GM23248 (cell line): ENCODE results near the gene TMEM107. TPM values are rescaled to one million over a fixed set of nuclear protein-coding genes. Genes with fewer than 3 reads are reported as not detected.

Experiments used
- DNase-seq: peaks from one replicate; pipeline ENCODE4 v3.0.0-alpha.2; 2015
- H2AFZ ChIP-seq: fragments of 200-600 bp; sonication (generic); 2 replicates; pipeline ENCODE4 v1.6.1; 2016; ENCODE audit warnings: antibody characterized with exemption
- H3F3A ChIP-seq: fragments of 200-600 bp; sonication (generic); 2 replicates; pipeline ENCODE4 v1.6.1; 2016; ENCODE audit warnings: mild to moderate bottlenecking, antibody characterized with exemption, mixed run types; ENCODE audit not compliant: insufficient read depth
- H3K27ac ChIP-seq: fragments of 200-600 bp; sonication (generic); 2 replicates; pipeline ENCODE4 v1.5.1; 2016; ENCODE audit warnings: mild to moderate bottlenecking
- H3K27me3 ChIP-seq: fragments of 200-600 bp; sonication (generic); replicated peaks from 2 replicates; pipeline ENCODE4 v1.6.1; 2016; ENCODE audit warnings: mild to moderate bottlenecking; ENCODE audit not compliant: insufficient read depth
- H3K36me3 ChIP-seq: fragments of 200-600 bp; sonication (generic); 2 replicates; pipeline ENCODE4 v1.6.1; 2016; ENCODE audit warnings: low read depth, mild to moderate bottlenecking
- H3K4me1 ChIP-seq: fragments of 200-600 bp; sonication (generic); 2 replicates; pipeline ENCODE4 v1.6.1; 2016; ENCODE audit warnings: mild to moderate bottlenecking; ENCODE audit not compliant: insufficient read depth
- H3K4me2 ChIP-seq: fragments of 200-600 bp; sonication (generic); one replicate; pipeline ENCODE4 v1.6.1; 2016; ENCODE audit warnings: mild to moderate bottlenecking; ENCODE audit not compliant: unreplicated experiment
- H3K4me3 ChIP-seq: fragments of 200-600 bp; sonication (generic); 2 replicates; pipeline ENCODE4 v1.5.1; 2016; ENCODE audit warnings: mild to moderate bottlenecking
- H3K79me2 ChIP-seq: fragments of 200-600 bp; sonication (generic); 2 replicates; pipeline ENCODE4 v1.6.1; 2016; ENCODE audit warnings: mild to moderate bottlenecking; ENCODE audit not compliant: insufficient read depth
- H3K9ac ChIP-seq: fragments of 200-600 bp; sonication (generic); 2 replicates; pipeline ENCODE4 v1.6.1; 2016; ENCODE audit warnings: mild to moderate bottlenecking
- H3K9me2 ChIP-seq: fragments of 200-600 bp; sonication (generic); 2 replicates; pipeline ENCODE4 v1.6.1; 2016; ENCODE audit warnings: mixed run types, mild to moderate bottlenecking, moderate library complexity; ENCODE audit not compliant: insufficient read depth
- H3K9me3 ChIP-seq: fragments of 200-600 bp; sonication (generic); one replicate; pipeline ENCODE4 v1.6.1; 2017; ENCODE audit warnings: low read depth
- H4K20me1 ChIP-seq: fragments of 200-600 bp; sonication (generic); 2 replicates; pipeline ENCODE4 v1.6.0; 2016; ENCODE audit not compliant: insufficient read depth
- EZH2 ChIP-seq: fragments of 200-600 bp; sonication (generic); IDR thresholded peaks from 2 replicates; pipeline ENCODE4 v1.6.1; 2018; ENCODE audit warnings: antibody characterized with exemption, mild to moderate bottlenecking; ENCODE audit not compliant: insufficient read depth, poor library complexity, severe bottlenecking
- EZH2phosphoT487 ChIP-seq: fragments of 200-600 bp; sonication (generic); IDR thresholded peaks from 2 replicates; pipeline ENCODE4 v1.6.1; 2018; ENCODE audit warnings: antibody characterized with exemption, moderate library complexity, mild to moderate bottlenecking, low read depth; ENCODE audit not compliant: insufficient read depth
- WGBS, 2 experiments: methylation state at CpG; one replicate each; pipeline ENCODE4 v1.1.6; 2015 to 2017; ENCODE audit warnings: low lambda C conversion rate in 2 of 2, low coverage in 1 of 2; ENCODE audit errors: missing lambda C conversion rate in 2 of 2; 5-methylcytosine and 5-hydroxymethylcytosine counted together
- in situ Hi-C: fragments of 300-500 bp; cut with MboI; formaldehyde crosslinking; loops from 2 replicates; pipeline ENCODE4 v1.15.0; 2020
- polyA plus RNA-seq: library from polyadenylated mRNA; unstranded; fragments of >200 nt; fragmentation: Nextera tagmentation; extraction: Ambion mirVana; gene quantifications from 2 replicates; pipeline ENCODE4 v1.2.1, GENCODE V29; 2016
- total RNA-seq: library from RNA; depleted of rRNA; stranded (reverse); fragments of >200 nt; shearing (Covaris generic); gene quantifications from 2 replicates; pipeline ENCODE4 v1.2.3, GENCODE V29; 2014

The TMEM107 gene
- total and polyA plus RNA-seq, 2 experiments from 2014 or later, result 11.6 to 20.9 TPM

DNA sequence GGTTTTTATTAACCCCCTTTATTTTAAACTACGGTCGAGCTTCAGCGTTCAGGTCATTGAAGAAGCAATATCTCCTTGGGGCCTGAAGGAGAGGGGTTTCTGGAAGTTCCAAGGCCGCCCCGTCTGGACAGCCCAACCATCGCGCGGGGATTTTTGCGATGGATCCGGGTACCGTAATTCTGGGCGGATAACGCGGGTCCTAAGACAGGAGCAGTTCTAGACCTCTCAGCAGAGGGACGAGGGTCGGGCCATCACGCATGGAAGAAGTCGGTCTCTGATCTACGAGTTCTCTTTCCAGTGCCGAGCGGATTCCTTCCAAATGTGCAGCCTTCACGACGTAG lies 10.2 kb upstream of the TMEM107 start:
- Histone ChIP-seq H3K9ac (peak overlapping the region; percentile 78), H3K4me2 (peak overlapping the region; percentile 85), H3K27me3 (no peaks in the 10 kb centered on the region), H3F3A (peaks cover 19% of the 10 kb centered on the region), H2AFZ (peak overlapping the region; percentile 97), H3K9me2 (no peaks in the 10 kb centered on the region), H3K27ac (peak overlapping the region; percentile 86), H3K79me2 (peaks cover 11% of the 10 kb centered on the region; the same call in 1 of the 2 replicates), H3K9me3 (no peaks in the 10 kb centered on the region), H3K36me3 (no peaks in the 10 kb centered on the region), H3K4me1 (peaks cover 10% of the 10 kb centered on the region), H4K20me1 (no peaks in the 10 kb centered on the region), H3K4me3 (peak overlapping the region; percentile 98)
- WGBS, 2 experiments, result 0 to 1% methylated on average over 23 of the region's 23 CpGs
- no peak for TF ChIP-seq EZH2
- no peak for TF ChIP-seq EZH2phosphoT487
- in situ Hi-C loops, result no loop called here
- DNase-seq, result no peak

DNA sequence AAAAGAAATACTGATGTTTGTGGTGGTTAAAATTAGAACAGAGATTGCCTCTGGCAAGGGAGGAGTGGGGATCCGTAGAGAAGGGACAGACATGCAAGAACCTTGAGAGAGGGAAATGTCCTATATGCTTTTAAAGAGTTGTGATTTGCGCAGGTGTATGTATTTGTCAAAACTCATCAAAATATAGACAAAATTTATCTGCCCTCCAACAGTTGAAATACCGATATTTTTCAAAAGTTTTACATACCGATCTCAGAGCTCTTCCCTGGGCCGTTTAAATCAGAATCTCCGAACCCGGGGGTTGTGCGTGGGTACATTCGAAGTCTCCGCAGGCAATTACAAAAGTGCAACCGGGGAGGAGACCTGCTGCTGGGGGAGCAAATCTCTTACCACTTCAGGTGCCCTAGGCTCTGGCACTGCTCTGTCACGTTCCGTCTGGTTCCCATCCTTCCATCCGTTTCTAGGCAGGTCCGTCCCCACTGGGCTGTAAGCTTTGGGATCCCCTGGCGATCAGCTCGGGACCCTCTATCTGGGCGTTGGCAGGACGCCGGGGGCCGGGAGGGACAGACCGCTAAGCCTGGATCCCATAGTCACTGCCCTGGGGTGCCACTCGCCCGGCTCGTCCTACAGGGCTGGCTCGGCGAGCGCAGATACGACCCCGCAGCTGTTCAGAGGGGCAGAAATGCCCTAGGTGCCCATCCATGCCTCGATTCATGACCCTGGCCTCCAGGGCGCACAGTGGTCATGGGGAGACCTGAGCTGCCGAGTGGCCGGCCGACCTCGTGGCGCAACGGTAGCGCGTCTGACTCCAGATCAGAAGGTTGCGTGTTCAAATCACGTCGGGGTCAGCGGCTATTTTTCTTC lies 9.6 kb upstream of the TMEM107 start:
- H3K9me2 ChIP-seq, result no peaks in the 10 kb centered on the region
- no peaks in the 10 kb centered on the region for H3K27me3 ChIP-seq
- no peak for TF ChIP-seq EZH2
- TF ChIP-seq EZH2phosphoT487, result no peak
- peak overlapping the region; percentile 85 for H3K4me2 ChIP-seq
- peak overlapping the region; percentile 97 for H2AFZ ChIP-seq
- in situ Hi-C loops, result no loop called here
- no peaks in the 10 kb centered on the region for H3K9me3 ChIP-seq
- H3K9ac ChIP-seq, result peak overlapping the region; percentile 78
- peak overlapping the region; percentile 86 for H3K27ac ChIP-seq
- peaks cover 19% of the 10 kb centered on the region for H3F3A ChIP-seq
- H3K4me1 ChIP-seq, result peaks cover 10% of the 10 kb centered on the region
- H4K20me1 ChIP-seq, result no peaks in the 10 kb centered on the region
- peak; percentile 67 for DNase-seq
- H3K36me3 ChIP-seq, result no peaks in the 10 kb centered on the region
- H3K79me2 ChIP-seq, result peaks cover 11% of the 10 kb centered on the region; the same call in 1 of the 2 replicates
- H3K4me3 ChIP-seq, result peak overlapping the region; percentile 98
- 1% methylated on average over 44 of the region's 44 CpGs for WGBS, 2 experiments

DNA sequence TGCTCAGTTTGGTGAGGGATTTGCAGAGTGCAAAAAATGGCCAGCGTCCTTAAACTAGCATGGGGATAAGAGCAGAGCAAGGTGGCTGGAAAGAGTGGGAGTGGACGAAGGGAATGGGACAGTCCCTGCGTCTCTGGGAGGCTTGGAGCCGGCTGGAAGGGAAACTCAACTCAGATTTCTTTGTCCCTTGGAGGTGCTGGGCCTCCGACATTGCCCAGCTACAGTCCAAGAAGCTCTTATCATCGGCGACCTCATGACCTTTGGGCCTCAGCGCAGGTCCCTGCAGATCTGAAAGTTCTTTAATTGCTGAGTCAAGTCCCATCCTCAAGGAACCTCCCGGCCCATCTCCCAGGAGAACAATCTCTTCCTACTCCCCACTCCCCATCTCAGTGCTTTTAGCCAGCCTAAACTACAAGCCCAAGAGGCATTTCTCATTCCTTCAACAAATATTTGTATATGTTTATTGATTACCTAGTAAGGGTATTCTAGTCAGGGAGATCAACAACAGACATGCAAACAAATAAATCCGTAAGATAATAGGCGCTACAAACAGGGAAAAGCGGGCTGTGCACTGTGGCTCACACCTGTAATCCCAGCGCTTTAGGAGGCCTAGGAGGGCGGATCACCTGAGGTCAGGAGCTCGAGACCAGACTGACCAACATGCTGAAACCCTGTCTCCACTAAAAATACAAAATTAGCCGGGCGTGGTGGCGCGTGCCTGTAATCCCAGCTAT lies 985 bp upstream of the TMEM107 start:
- in situ Hi-C loops, result no loop called here
- peak overlapping the region; percentile 89 for H3K9ac ChIP-seq
- TF ChIP-seq EZH2phosphoT487, result no peak
- no peak for TF ChIP-seq EZH2
- H3K9me2 ChIP-seq, result no peaks in the 10 kb centered on the region
- H2AFZ ChIP-seq, result peak overlapping the region; percentile 97
- 78 to 81% methylated on average over 19 of the region's 19 CpGs for WGBS, 2 experiments
- H3K4me2 ChIP-seq, result peak overlapping the region; percentile 98
- H3K4me3 ChIP-seq, result peak overlapping the region; percentile 89
- H3K79me2 ChIP-seq, result peaks cover 13% of the 10 kb centered on the region
- H3K27me3 ChIP-seq, result no peaks in the 10 kb centered on the region
- no peaks in the 10 kb centered on the region for H3K36me3 ChIP-seq
- H4K20me1 ChIP-seq, result no peaks in the 10 kb centered on the region
- H3F3A ChIP-seq, result peaks cover 20% of the 10 kb centered on the region
- DNase-seq, result no peak
- H3K4me1 ChIP-seq, result peaks cover 14% of the 10 kb centered on the region; the same call in 1 of the 2 replicates
- H3K27ac ChIP-seq, result peak overlapping the region; percentile 64
- H3K9me3 ChIP-seq, result no peaks in the 10 kb centered on the region

DNA sequence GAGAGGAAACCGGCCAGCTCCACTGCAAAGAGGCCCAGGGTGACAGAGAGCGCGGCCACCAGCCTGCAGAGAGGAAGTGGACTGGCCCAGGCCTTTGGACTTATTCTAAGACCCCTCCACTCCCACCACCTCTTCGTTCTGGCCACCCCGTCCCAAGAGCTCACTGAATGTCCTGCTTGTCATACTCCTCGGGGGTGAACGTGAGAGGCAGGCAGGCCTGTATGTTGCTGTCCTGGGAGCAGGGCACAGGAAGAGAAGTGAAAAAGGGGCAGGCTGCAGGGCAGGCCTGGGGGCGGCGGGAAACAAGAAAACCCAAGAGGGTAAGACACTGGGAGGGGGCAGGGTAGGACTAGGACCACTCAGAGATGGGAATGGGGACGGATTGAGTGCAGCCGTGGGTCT lies 384 bp downstream of the TMEM107 start:
- Histone ChIP-seq H3K27ac (peak overlapping the region; percentile 64), H3K4me1 (peaks cover 14% of the 10 kb centered on the region; the same call in 1 of the 2 replicates), H3K9me2 (no peaks in the 10 kb centered on the region), H3K79me2 (peaks cover 13% of the 10 kb centered on the region), H3K9ac (peak overlapping the region; percentile 89), H3F3A (peaks cover 20% of the 10 kb centered on the region), H2AFZ (peak overlapping the region; percentile 97), H3K9me3 (no peaks in the 10 kb centered on the region), H3K4me2 (peak overlapping the region; percentile 98), H3K27me3 (no peaks in the 10 kb centered on the region), H3K36me3 (no peaks in the 10 kb centered on the region), H4K20me1 (no peaks in the 10 kb centered on the region), H3K4me3 (peak overlapping the region; percentile 89)
- 14 to 16% methylated on average over 11 of the region's 11 CpGs for WGBS, 2 experiments
- in situ Hi-C loops, result no loop called here
- TF ChIP-seq EZH2 (no peak), EZH2phosphoT487 (no peak)
- DNase-seq, result peak; percentile 51
